Measurements from ENCODE around the gene ZBTB7C. TPM values are rescaled to one million over a fixed set of nuclear protein-coding genes. Genes with fewer than 3 reads are reported as not detected.

The ZBTB7C gene
- total and polyA plus RNA-seq, 2 donors (not counting 1 experiment from before 2014, with no cell fraction given), result not detected

DNA sequence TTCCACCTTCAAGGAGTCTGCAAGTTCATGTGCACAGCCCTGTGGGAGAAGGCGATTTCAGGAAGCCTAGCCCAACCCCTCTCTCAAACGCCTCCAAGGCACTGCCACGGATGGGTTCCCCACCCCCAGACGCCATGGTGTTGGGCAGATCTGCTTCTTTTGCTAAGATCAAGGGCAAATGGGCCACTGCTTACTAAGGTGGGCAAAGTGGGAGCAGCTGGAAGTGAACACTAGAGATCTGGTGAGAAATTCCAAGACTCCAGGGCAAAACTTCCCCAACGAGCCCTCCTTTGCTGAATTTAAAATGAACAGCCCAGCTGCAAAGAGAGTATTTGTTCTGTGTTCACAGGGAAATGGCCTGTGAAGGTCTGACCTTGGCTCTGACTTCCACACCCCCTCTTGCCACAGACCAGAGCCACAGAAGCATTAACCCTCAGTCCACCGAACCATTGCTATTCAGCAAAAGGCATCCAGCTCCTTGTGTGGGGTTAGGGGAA is 45.1 kb upstream of the ZBTB7C start:
- H3K27ac ChIP-seq (ENCODE audit: low read length in 2 of 2), result no peak overlapping the region
- Mint-ChIP-seq H3K4me1 (no peaks in the 10 kb centered on the region), H3K4me3 (no peak overlapping the region), H3K27me3 (peaks cover 40% of the 10 kb centered on the region), H3K27ac (no peak overlapping the region), H3K9me3 (ENCODE audit: insufficient read depth) (no peaks in the 10 kb centered on the region)
- CTCF ChIA-PET, result interaction anchor here (1.0 to 1.2 kb wide), 2 partner anchors 9 to 11 kb away, joined by 3 to 5 read pairs; no protein-coding TSS in a partner anchor
- no peak for ATAC-seq (ENCODE audit: low read depth)
- WGBS (ENCODE audit: insufficient coverage), result 20% methylated on average over 2 of the region's 6 CpGs
- H3K79me2 ChIP-seq (ENCODE audit: control insufficient read depth, insufficient read depth, low read length), result no peaks in the 10 kb centered on the region
- DNase-seq, result no peak
- H3K9ac ChIP-seq (ENCODE audit: low read length), result no peak overlapping the region
- no peaks in the 10 kb centered on the region for H3K36me3 ChIP-seq (replicated peaks in 1 of 2; ENCODE audit: control extremely low read depth in 1 of 2, control insufficient read depth in 1 of 2, extremely low read depth in 1 of 2, insufficient read depth in 2 of 2, low read length in 1 of 2)
- H3K4me3 ChIP-seq (ENCODE audit: control extremely low read depth in 1 of 5, extremely low read depth in 1 of 5, insufficient read depth in 1 of 5, low read depth in 2 of 5, low read length in 4 of 5), result no peak overlapping the region
- intact Hi-C loops (cut with micrococcal nuclease), result no loop called here
- no peaks in the 10 kb centered on the region for H3K9me3 ChIP-seq (ENCODE audit: control extremely low read depth in 1 of 3, control insufficient read depth in 2 of 3, insufficient read depth in 1 of 3, low read length in 2 of 3)
- no peak overlapping the region for H2AFZ ChIP-seq (ENCODE audit: insufficient read depth, low read depth, low read length, poor library complexity, severe bottlenecking)
- H3K27me3 ChIP-seq (replicated peaks in 1 of 4; ENCODE audit: control extremely low read depth in 1 of 4, control insufficient read depth in 3 of 4, insufficient read depth in 4 of 4, low read length in 3 of 4), result peaks cover 0 to 22% (median 5%) of the 10 kb centered on the region in 4 experiments
- no peaks in the 10 kb centered on the region for H3K4me1 ChIP-seq (ENCODE audit: control insufficient read depth in 2 of 2, insufficient read depth in 2 of 2, low read length in 2 of 2)
- POLR2A ChIA-PET, result no interaction called here
- no peak overlapping the region for H3K4me2 ChIP-seq (replicated peaks; ENCODE audit: low read depth, low read length, poor library complexity, severe bottlenecking)
- no peak for TF ChIP-seq EZH2 (IDR thresholded peaks at IDR 0.05; ENCODE audit: borderline replicate concordance, insufficient read depth, low read depth, low read length, poor library complexity, severe bottlenecking)
- no peaks in the 10 kb centered on the region for H4K20me1 ChIP-seq (ENCODE audit: control insufficient read depth, insufficient read depth, low read length, poor library complexity, severe bottlenecking)

DNA sequence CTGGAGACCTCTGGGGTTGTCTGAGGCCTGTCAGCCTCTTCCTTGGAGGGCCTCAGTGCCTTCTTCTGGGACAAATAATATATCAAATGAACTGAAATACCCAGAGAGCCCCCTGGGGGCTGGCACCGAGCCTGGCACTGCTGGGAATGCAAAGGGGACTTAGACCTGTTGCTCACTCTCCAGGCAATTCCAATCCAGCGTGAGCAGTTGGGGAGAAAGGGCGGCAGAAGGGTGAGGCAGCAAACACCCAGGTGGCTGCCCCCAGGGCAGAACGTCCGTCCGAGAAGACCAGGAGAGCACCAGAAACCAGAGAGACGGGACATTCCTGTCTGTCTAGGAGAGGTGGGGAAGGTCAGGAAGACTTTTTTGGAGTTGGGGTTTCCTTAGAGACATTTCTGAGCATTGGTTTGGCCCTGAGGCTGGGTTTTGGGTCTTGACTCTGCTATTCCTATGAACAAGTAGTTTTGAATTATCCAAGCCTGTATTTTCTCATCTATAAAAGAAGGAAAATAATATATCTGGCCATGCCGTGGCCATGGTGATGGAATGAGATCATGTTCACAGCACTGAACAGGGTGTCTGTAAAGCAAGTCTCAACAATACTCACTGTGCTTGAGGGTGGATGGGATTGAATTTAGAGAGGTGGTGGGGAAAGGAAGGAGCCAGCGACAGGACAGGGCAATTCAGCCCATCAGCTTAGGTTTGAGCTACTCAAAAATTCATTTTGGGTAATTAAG is 44.3 kb upstream of the ZBTB7C start:
- Histone ChIP-seq H3K27ac (ENCODE audit: low read length in 2 of 2) (no peak overlapping the region), H3K9ac (ENCODE audit: low read length) (no peak overlapping the region), H3K9me3 (ENCODE audit: control extremely low read depth in 1 of 3, control insufficient read depth in 2 of 3, insufficient read depth in 1 of 3, low read length in 2 of 3) (no peaks in the 10 kb centered on the region), H3K4me3 (ENCODE audit: control extremely low read depth in 1 of 5, extremely low read depth in 1 of 5, insufficient read depth in 1 of 5, low read depth in 2 of 5, low read length in 4 of 5) (no peak overlapping the region), H4K20me1 (ENCODE audit: control insufficient read depth, insufficient read depth, low read length, poor library complexity, severe bottlenecking) (no peaks in the 10 kb centered on the region), H2AFZ (ENCODE audit: insufficient read depth, low read depth, low read length, poor library complexity, severe bottlenecking) (no peak overlapping the region), H3K79me2 (ENCODE audit: control insufficient read depth, insufficient read depth, low read length) (no peaks in the 10 kb centered on the region), H3K36me3 (replicated peaks in 1 of 2; ENCODE audit: control extremely low read depth in 1 of 2, control insufficient read depth in 1 of 2, extremely low read depth in 1 of 2, insufficient read depth in 2 of 2, low read length in 1 of 2) (no peaks in the 10 kb centered on the region), H3K4me1 (ENCODE audit: control insufficient read depth in 2 of 2, insufficient read depth in 2 of 2, low read length in 2 of 2) (no peaks in the 10 kb centered on the region), H3K4me2 (replicated peaks; ENCODE audit: low read depth, low read length, poor library complexity, severe bottlenecking) (no peak overlapping the region), H3K27me3 (replicated peaks in 1 of 4; ENCODE audit: control extremely low read depth in 1 of 4, control insufficient read depth in 3 of 4, insufficient read depth in 4 of 4, low read length in 3 of 4) (peaks cover 0 to 22% (median 5%) of the 10 kb centered on the region in 4 experiments)
- H3K4me3 Mint-ChIP-seq, result no peak overlapping the region
- ChIA-PET POLR2A (no interaction called here), CTCF (no interaction called here)
- intact Hi-C loops (cut with micrococcal nuclease), result no loop called here
- TF ChIP-seq EZH2 (IDR thresholded peaks at IDR 0.05; ENCODE audit: borderline replicate concordance, insufficient read depth, low read depth, low read length, poor library complexity, severe bottlenecking), result no peak
- peaks cover 38% of the 10 kb centered on the region for H3K27me3 Mint-ChIP-seq
- no peak for ATAC-seq (ENCODE audit: low read depth)
- no peaks in the 10 kb centered on the region for H3K9me3 Mint-ChIP-seq (ENCODE audit: insufficient read depth)
- no peak for DNase-seq
- no peaks in the 10 kb centered on the region for H3K4me1 Mint-ChIP-seq
- no peak overlapping the region for H3K27ac Mint-ChIP-seq
- WGBS (ENCODE audit: insufficient coverage), result 94% methylated on average over 7 of the region's 9 CpGs

Measured in B cell (primary cell).